Fibroblast of skin of left biceps (primary cell): ENCODE results near the gene TNFSF9.
"Not testable (repeated sequence)": the region's sequence is repeated elsewhere in the genome, so short reads cannot be mapped to it uniquely, and the experiment has no call there.

Experiments used
- DNase-seq, 2 experiments: peaks; one replicate each; pipeline ENCODE4 v3.0.0-alpha.2; 2013; ENCODE audit warnings: low read depth in 2 of 2

Gene TNFSF9

GRCh38 chr19:6572217-6572616, 41.4 kb downstream of the TNFSF9 start:
- DNase-seq = no peak

- no peak for DNase-seq
Observed at GRCh38 chr19:6573350-6573749, 42.5 kb downstream of the TNFSF9 start.

GRCh38 chr19:6576869-6577475, 46.1 kb downstream of the TNFSF9 start:
- no peak for DNase-seq

GRCh38 chr19:6577476-6578125, 46.8 kb downstream of the TNFSF9 start:
- DNase-seq = no peak

GRCh38 chr19:6579450-6580178, 48.8 kb downstream of the TNFSF9 start:
- no peak for DNase-seq

- no peak for DNase-seq
Observed at GRCh38 chr19:6580313-6580712, 49.5 kb downstream of the TNFSF9 start.

- DNase-seq = not testable (repeated sequence)
Observed at GRCh38 chr19:6582515-6583484, 52.0 kb downstream of the TNFSF9 start.
